Tibial artery (tissue), 4 donors: ENCODE results near the gene P2RY6.
A peak's percentile ranks its signal among the peaks of the same experiment; 100 is the strongest.

Source experiments
- DNase-seq, 2 donors: peaks; one replicate each; pipeline ENCODE4 v3.0.0-alpha.2; 2019
- H3K27ac ChIP-seq, 2 donors: fragments of 200-600 bp; sonication (generic) in 1 of 2; 1 replicate in 1 of 2; 2 replicates in 1 of 2; pipeline ENCODE4 v1.5.1; 2018 to 2019; ENCODE audit warnings: mild to moderate bottlenecking in 1 of 2
- H3K27me3 ChIP-seq, 2 donors: fragments of 200-600 bp; sonication (generic) in 1 of 2; one replicate each; pipeline versions ENCODE4 v1.5.1 to v1.6.0; 2016 to 2019
- H3K36me3 ChIP-seq, 3 donors: fragments of 200-600 bp; sonication (generic) in 2 of 3; one replicate each; pipeline ENCODE4 v1.5.1; 2016 to 2019; ENCODE audit warnings: mild to moderate bottlenecking in 2 of 3
- H3K4me1 ChIP-seq, 4 donors: fragments of 200-600 bp; sonication (generic) in 2 of 4; 1 replicate in 3 of 4; 2 replicates in 1 of 4; pipeline ENCODE4 v1.5.1; 2016 to 2019
- H3K4me3 ChIP-seq, 2 donors: fragments of 200-600 bp; sonication (generic) in 1 of 2; 1 replicate in 1 of 2; 2 replicates in 1 of 2; pipeline ENCODE4 v1.5.1; 2018 to 2019; ENCODE audit warnings: mild to moderate bottlenecking in 2 of 2
- H3K9me3 ChIP-seq, 3 donors: fragments of 200-600 bp; sonication (generic) in 1 of 3; one replicate each; pipeline ENCODE4 v1.5.1; 2016 to 2019
- intact Hi-C: fragments of 100-400 bp; cut with DNase I; formaldehyde crosslinking; loops from one replicate; pipeline ENCODE4 v1.15.0; 2023; ENCODE audit warnings: low total_unique reads
- TF ChIP-seq, protein P1 (sequence below), 2 experiments: fragments of 200-600 bp in 1 of 2; fragments of 450-650 bp in 1 of 2; IDR thresholded peaks; one replicate each; pipeline ENCODE4 v1.5.1; 2017 to 2019; ENCODE audit warnings: antibody characterized with exemption in 2 of 2, mild to moderate bottlenecking in 1 of 2, moderate library complexity in 1 of 2

The P2RY6 gene

DNA sequence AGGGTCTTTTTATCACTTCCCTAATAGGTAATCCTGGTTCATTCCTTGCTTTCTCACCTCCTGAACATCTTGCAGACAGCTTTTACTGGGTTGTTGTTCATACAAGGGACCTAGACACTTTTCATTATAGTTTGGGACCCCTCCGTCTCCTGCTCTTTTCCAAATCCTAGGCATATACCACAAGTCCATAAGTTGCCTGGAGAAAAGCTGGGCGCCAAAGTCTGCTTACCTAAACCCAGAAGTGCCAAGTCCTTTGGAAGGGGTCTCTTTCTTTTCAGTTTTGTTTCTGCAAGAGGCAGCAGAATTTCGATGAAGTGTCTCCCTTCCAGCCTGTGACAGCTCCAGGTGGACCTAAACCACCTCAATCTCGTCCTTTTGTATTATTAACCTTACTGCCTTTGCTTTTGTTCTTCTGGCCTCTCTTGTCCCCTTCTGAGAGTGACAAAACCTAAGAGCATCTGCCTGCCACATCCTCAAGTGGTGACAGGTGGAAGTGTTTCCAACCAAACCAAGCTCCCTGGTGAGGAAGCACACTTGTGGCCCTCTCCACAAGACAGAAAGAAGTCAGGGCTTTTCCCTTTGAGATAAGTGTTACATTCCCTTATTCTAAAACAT is 19.5 kb upstream of the P2RY6 start:
- intact Hi-C loops: no loop called here
- peak in 1 of 2 donors; percentile 33 for DNase-seq

DNA sequence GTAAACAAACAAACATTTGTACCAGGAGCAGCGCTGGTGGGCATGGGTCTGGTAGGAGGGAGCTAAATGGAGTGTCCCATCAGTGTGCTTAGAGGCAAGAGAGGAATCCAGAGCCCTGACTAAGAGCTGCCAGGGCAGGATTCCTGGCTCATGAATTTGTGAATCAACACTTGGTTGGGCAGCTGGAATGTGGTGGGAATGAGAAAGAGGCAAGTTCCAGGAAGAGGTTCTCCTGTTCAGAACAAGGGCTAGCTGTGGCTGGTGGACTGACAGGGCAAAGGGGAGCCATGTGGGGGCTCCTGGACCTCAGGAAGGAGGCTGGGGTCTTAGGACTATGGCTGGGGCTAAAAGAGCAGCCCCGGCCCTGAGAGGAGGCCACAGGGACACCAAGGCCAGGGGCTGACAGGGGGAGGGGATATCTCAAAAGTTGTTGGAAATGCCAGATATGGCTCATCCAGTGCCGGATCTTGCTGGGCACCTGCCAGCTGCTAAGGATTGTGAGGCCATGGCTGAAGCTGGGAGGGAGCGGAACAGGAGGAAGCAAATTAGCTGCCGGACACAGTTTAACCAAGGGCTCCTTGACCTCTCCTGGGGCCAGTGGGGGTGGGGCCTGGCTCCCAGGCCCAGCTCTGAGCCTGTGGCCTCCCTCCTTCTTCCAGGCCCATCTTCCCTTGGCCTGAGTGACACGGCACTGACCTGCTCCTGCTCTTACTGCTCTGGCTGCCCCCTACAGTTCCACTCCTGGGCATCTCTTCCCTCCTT is 14.6 kb upstream of the P2RY6 start:
- TF ChIP-seq, protein P1, sequence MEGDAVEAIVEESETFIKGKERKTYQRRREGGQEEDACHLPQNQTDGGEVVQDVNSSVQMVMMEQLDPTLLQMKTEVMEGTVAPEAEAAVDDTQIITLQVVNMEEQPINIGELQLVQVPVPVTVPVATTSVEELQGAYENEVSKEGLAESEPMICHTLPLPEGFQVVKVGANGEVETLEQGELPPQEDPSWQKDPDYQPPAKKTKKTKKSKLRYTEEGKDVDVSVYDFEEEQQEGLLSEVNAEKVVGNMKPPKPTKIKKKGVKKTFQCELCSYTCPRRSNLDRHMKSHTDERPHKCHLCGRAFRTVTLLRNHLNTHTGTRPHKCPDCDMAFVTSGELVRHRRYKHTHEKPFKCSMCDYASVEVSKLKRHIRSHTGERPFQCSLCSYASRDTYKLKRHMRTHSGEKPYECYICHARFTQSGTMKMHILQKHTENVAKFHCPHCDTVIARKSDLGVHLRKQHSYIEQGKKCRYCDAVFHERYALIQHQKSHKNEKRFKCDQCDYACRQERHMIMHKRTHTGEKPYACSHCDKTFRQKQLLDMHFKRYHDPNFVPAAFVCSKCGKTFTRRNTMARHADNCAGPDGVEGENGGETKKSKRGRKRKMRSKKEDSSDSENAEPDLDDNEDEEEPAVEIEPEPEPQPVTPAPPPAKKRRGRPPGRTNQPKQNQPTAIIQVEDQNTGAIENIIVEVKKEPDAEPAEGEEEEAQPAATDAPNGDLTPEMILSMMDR (IDR thresholded peaks at IDR 0.05): no peak
- intact Hi-C loops: no loop called here
- peak; percentile 64 to 85 for DNase-seq
- H3K4me3 ChIP-seq: peak overlapping the region in 1 of 2 donors; percentile 5
- peak overlapping the region; percentile 89 to 95 for H3K27ac ChIP-seq
- H3K9me3 ChIP-seq: no peaks in the 10 kb centered on the region
- peaks cover 3 to 24% (median 20%) of the 10 kb centered on the region in 4 donors for H3K4me1 ChIP-seq
- H3K27me3 ChIP-seq: no peaks in the 10 kb centered on the region
- H3K36me3 ChIP-seq: no peaks in the 10 kb centered on the region

More for the DNA sequence above, 19.5 kb upstream of the P2RY6 start:
- Histone ChIP-seq H3K27ac (no peak overlapping the region), H3K27me3 (no peaks in the 10 kb centered on the region), H3K9me3 (no peaks in the 10 kb centered on the region), H3K36me3 (no peaks in the 10 kb centered on the region), H3K4me3 (no peak overlapping the region), H3K4me1 (peaks cover 3 to 10% (median 10%) of the 10 kb centered on the region in 4 donors)
- TF ChIP-seq, protein P1 (IDR thresholded peaks at IDR 0.05): no peak

- Histone ChIP-seq H3K36me3 (no peaks in the 10 kb centered on the region), H3K27me3 (no peaks in the 10 kb centered on the region), H3K27ac (peak overlapping the region; percentile 89 to 95), H3K4me3 (no peak overlapping the region), H3K4me1 (peaks cover 3 to 24% (median 20%) of the 10 kb centered on the region in 4 donors), H3K9me3 (no peaks in the 10 kb centered on the region)
- TF ChIP-seq, protein P1 (IDR thresholded peaks at IDR 0.05): no peak
- intact Hi-C loops: no loop called here
- DNase-seq: peak in 1 of 2 donors; percentile 60
These were observed 13.8 kb upstream of the P2RY6 start for GRCh38 chr11:73258104-73259035.

DNA sequence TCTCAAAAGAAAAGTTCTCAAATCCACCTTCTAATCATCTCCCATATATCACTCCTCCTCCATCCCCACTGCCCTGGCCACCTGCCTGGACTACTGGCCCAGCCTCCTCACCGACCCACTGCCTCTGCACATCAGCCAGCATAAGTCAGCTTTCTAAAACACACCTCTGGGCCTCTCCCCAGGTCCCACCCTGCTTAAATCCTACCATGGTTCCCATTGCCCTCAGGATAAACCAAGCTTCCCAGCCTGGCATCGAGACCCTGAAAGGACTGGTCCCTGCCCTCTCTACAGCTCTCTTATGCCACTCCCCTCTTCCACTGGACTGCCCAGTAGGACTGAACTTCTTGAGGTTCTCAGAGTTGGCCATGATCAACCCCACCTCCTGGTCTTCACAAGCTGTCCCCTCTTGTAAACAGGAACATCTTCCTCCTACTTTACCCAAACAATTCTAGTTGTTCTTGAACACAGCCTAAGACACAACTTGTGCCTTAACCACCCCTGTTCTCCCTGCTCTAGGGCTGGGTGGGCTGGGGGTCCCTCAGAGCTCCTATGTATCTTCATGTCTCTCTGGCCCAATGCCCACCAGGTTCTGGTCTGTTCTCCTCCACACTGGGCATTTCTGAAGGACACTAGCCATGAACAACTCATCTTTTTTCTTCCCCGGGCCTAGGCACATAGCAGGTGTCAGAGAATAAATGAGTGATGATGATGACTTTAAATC is 12.6 kb upstream of the P2RY6 start:
- Histone ChIP-seq H3K4me3 (no peak overlapping the region), H3K9me3 (no peaks in the 10 kb centered on the region), H3K27me3 (no peaks in the 10 kb centered on the region), H3K27ac (peak overlapping the region; percentile 89 to 95), H3K36me3 (no peaks in the 10 kb centered on the region), H3K4me1 (peaks cover 3 to 29% (median 25%) of the 10 kb centered on the region in 4 donors)
- TF ChIP-seq, protein P1 (IDR thresholded peaks at IDR 0.05): no peak
- intact Hi-C loops: no loop called here
- DNase-seq: peak in 1 of 2 donors; percentile 42

DNA sequence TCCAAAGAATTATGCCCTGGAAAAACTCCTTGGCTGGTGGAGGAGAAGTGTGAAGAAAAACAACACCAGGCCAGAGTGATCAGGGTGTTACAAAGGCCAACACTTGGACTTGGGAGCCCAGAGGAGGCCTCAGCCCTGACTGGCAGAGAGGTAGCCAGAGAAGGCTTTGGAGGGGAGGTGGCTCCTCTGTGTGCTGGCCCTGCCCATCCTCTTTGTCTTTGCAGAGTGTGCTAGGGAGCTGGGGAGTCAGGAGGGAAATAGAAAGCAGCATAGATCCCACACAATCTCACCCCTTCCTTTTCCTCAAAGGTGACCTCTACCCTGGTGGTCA is 12.0 kb upstream of the P2RY6 start:
- no peaks in the 10 kb centered on the region for H3K27me3 ChIP-seq
- no peaks in the 10 kb centered on the region for H3K36me3 ChIP-seq
- DNase-seq: peak in 1 of 2 donors; percentile 19
- peaks cover 3 to 35% (median 30%) of the 10 kb centered on the region in 4 donors for H3K4me1 ChIP-seq
- peak overlapping the region in 1 of 2 donors; percentile 95 for H3K27ac ChIP-seq
- no peaks in the 10 kb centered on the region for H3K9me3 ChIP-seq
- TF ChIP-seq, protein P1 (IDR thresholded peaks at IDR 0.05): no peak
- H3K4me3 ChIP-seq: no peak overlapping the region
- intact Hi-C loops: no loop called here
